GM19438 (cell line): ENCODE data around the gene KRT74.

ENCODE experiments used
- ATAC-seq: cut with Tn5 transposase; IDR thresholded peaks from one replicate; pipeline ENCODE4 v1.9.1; 2021; ENCODE audit warnings: low read depth; ENCODE audit not compliant: unreplicated experiment

The KRT74 gene

DNA sequence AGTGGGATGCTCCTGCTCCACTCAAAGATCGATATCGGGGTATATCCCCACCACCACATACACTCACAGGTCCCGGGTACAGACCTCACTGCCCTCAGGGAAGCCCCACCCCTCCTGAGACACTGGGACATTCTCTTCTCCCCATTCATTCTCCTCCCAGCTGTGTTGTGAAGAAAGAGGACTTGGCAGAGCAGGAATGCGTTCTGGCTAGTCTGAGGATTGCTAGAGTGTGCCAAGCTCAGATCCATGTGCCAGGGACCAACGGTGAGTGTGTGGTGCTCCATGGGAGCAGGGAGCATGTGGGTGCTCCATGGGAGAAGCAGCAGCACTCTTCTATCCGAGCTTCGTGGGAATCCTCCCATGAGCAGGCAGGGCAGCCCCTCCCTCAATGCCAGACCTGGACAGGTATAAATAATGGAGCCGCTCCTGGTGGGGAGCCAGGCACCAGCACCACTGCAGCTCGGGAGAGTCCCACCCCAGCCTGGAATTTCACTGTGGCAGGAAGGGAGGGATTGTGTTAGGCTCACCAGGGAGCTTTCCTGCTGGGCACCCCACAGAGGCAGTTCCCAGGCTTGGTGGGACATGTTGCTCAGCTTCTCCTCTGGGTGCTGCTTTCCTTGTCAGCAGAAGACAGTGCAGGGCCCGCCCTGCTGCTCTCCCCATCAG lies 51.2 kb downstream of the KRT74 start:
- no peak for ATAC-seq

DNA sequence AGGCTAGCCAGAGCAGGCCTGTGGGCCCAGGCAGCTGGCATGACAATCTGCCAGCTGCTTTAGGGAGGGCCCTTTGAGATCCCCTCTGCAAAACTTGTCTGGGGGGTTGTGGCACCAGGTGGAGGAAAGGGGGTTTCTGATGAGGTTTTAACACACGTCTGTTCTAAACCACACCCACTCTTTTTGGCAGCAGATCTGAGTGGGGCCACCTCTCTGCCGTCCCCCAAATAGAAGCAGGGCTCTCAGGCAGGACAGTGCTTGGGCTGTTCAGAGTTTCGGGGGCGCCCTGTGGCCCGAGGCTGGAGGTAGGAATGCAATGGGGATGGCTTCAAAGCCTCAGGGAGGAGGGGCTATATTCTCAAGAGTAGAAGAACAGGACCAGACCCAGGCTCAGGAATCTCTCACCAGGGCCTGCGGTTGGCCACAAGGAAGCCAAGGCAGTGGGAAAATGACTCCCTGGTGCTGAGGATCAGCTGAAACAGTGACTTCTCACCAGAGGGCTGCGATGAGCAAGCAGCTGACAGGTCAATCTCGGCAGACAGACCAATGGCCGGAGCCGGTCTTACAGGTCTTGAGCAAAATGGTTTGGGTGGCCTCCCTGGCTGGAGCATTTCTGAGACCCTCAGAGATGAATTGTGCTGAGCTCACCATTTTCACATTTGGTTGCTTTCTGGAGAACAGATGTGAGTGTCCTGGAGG lies 51.9 kb downstream of the KRT74 start:
- no peak for ATAC-seq

DNA sequence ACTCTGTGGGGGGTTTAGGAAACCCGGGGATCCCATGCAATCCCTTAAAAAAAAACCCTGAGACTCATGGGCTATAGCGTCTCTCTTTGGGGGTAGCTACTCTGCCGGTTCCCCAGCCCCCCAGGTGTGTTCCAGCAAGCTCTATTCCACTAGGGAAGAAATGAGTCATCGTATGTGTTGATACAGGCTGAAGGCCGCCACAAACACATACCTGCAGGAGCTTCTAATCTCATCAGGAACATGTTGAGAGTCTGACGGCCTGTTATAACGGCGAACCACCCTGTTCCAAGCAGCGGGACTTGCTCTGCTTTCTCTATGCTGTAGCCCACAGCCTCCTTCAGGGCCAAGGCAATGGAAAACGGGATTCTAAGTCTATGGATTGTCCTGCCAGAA lies 52.5 kb downstream of the KRT74 start:
- no peak for ATAC-seq

DNA sequence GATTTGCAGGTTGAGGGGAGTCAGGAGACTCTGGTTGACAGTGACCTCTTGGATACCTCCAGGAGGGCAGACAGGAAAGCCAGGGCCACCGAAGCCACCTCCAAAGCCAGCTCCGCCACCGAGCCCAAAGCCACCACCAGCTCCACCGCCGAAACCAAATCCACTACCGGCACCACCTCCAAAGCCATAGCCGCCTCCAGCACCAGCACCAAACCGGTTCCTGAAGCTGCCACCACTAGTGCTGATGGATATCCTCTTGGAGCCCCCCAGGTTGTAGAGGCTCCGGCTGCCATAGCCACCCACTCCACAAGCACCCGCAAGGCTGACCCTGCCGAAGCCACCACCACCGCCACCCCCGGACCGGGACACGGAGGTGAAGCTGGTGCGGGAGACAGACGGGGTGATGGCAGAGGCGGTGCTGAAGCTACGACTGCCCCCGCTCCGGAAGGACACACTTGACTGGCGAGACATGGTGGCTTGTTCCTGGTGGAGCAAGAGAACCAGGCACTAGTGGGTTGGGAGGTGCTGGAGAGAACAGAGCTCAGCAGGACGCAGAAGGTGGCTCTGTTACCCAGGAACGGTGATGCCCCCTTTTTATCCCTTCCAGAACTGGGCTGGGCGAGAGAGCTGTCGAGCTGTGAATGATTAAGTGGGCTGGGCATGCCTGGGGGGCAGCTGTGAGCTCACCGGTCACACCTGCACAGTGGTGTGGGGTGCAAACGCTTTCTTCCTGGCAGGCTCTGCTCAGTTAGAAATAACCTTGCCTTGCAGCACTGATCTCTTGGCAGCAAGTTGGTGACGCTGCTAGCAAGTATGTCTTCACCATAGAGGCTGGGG lies 53.6 kb downstream of the KRT74 start, which contains the start of gene KRT5:
Gene KRT5, minus strand, starts transcription at position 569 of the 837 bp plus-strand sequence. Its CDS starts 98 bp downstream, at position 471.
- no peak for ATAC-seq

DNA sequence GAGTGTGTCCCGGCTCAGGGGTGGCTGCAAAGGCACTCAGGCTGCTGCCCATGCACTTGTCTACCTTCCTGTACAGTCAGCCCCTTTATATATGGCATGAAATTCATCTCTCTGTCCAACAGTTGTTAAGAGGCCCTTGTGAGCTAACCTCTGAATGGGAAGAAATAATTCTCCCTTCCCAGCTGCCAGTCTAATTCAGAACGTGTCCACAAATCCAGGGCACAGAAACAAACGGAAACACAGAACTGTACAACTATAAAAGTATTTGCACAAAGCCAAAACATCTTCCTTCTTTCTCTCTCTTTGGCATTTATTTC lies 54.3 kb downstream of the KRT74 start:
- ATAC-seq = no peak

DNA sequence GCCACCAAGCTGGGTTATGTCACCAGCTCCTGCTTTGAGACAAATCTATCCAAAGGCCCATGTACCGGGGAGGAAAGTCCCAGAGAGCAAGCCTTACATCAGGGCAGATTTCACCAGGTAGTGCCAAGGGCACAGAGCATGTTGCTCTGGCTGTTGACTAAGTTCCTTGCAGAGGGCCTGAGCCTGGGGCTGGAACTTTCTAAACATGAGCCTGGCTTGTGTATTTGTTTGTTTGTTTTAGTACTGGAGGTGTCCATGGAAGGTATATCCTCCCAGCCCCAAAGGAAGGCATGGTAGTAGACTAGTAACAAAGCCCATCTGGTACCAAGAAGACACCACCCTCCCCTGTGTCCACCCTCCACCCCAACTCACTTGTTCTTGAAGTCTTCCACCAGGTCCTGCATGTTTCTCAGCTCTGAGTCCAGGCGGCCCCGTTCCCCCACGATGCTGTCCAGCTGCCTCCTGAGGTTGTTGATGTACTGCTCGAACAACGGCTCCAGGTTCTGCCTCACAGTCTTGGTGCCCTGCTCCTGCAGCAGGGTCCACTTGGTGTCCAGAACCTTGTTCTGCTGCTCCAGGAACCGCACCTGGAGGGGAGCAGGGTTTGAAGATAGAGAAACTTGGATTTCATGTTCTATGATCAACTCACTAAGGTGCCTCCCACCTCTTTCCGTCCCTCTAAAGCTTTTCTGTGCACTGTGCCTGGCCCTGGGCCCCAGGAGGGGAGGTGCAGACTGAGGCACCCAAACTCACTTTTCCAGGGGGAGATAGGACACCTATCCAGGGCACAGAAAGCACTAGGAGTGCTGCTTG lies 54.9 kb downstream of the KRT74 start:
- no peak for ATAC-seq

DNA sequence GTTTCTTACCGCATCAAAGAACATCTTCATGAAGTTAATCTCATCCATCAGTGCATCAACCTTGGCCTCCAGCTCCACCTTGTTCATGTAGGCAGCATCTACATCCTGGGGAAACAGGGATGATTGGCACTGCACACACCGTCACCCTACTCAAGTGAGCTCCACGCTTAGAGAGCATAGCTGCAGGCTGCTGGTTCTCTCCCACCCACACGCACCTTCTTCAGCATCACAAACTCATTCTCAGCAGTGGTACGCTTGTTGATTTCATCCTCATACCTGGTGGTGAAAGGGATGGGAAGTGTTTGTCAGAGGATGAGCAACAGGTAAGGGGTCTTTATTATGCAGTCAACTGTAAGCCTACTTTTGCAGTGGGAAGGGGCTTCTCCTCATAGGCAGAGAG lies 55.8 kb downstream of the KRT74 start:
- no peak for ATAC-seq

DNA sequence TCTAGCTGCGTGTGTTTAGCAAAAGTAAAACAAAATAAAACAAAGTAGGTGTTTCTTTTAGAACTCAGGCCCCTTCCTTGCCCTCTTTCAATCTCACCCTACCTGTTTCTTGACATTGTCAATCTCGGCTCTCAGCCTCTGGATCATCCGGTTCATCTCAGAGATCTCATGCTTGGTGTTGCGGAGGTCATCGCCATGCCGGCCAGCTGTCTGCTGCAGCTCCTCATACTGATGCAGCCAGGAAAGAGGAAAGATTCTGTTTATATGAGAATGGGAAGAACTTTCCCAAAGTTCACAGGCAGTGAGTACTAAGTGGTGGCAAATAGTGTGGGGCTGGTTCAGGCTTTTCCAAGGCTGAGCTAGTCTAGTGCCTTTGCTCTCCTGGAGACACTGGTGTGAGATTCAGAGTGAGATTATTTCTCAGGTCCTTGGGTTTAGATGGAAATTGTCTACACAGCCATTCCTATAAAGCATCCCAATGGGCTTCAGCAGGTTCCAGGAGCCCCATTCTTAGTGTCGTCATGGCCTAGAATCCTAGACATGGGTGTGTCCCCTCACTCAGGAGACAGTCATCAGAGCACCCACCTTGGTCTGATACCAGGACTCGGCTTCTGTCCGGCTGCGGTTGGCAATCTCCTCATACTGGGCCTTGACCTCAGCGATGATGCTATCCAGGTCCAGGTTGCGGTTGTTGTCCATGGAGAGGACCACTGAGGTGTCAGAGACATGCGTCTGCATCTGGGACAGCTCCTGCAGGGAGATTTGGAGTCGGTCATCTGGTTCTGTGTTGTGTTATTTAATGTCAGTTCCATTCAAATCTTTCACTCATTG lies 56.4 kb downstream of the KRT74 start:
- no peak for ATAC-seq

DNA sequence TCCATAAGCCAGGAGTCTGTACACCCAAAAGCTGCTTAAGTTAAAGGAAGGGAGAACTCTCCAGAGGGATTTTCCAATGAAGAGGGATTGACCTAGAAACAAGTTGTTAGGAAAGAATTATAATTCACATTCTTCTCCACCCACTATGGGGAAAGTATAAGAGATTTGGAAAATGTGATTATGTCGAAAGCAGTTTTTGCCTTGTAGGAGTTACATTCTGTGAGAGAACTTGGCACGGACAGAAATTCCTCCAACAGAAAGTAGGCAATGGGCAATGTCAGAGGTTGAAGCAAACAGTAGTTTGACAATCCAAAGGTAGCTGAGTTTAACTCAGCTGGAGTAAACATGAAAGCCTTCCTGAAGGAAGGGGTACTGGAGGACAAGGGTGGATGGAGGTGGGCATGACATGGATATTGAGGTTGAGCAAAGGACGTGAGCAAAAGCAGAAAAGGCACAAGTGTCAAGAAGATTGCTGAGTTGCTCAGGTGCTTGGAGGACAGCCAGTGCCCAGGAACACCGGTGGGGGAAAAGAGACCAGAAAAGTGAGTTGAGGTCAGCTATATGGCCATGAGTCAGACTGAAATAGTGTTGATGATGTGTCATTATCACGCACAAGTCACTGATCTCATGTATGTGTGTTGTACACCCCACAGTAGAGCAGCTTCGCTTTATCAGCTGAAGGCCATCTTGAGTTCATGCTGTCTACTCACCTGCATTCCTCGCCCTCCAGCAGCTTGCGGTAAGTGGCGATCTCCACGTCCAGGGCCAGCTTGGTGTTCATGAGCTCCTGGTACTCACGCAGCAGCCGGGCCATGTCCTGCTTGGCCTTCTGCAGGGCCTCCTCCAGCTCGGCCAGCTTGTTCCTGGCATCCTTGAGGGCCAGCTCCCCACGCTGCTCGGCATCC lies 57.5 kb downstream of the KRT74 start:
- ATAC-seq = no peak
